Left renal cortex interstitium (tissue), 4 donors: ENCODE data around the gene FOXK2. TPM values are rescaled to one million over a fixed set of nuclear protein-coding genes. Genes with fewer than 3 reads are reported as not detected.
"Not testable (repeated sequence)": the region's sequence is repeated elsewhere in the genome, so short reads cannot be mapped to it uniquely, and the experiment has no call there.

Experiments
- DNase-seq, 4 donors: peaks; one replicate each; pipeline ENCODE4 v3.0.0-alpha.2; 2013; ENCODE audit warnings: low read depth in 4 of 4, low spot score in 2 of 4, missing footprints in 1 of 4
- polyA plus RNA-seq, 4 donors: library from polyadenylated mRNA; unstranded; fragments of 120-200 nt; gene quantifications; one replicate each; pipeline ENCODE4 v1.2.1, GENCODE V29; 2013; ENCODE audit not compliant: insufficient read length in 4 of 4

The FOXK2 gene
- polyA plus RNA-seq, 4 donors = 34.7 to 48.6 (median 42.8) TPM

GRCh38 chr17:82494236-82495055, 25.1 kb upstream of the FOXK2 start:
- peak; percentile 47 to 76 (median 66) for DNase-seq

- DNase-seq = no peak
Observed at GRCh38 chr17:82495844-82496528, 23.5 kb upstream of the FOXK2 start.

- DNase-seq = peak; percentile 58 to 91 (median 82)
Observed at GRCh38 chr17:82496529-82497434, 22.8 kb upstream of the FOXK2 start.

GRCh38 chr17:82497483-82498405, 21.8 kb upstream of the FOXK2 start:
- peak in 3 of 4 donors; percentile 25 to 48 (median 28) for DNase-seq

- DNase-seq = no peak
Observed at GRCh38 chr17:82502207-82502606, 17.3 kb upstream of the FOXK2 start.

GRCh38 chr17:82503094-82503727, 16.3 kb upstream of the FOXK2 start:
- DNase-seq = no peak

- no peak for DNase-seq
Observed at GRCh38 chr17:82503728-82504308, 15.7 kb upstream of the FOXK2 start.

- no peak for DNase-seq
Observed at GRCh38 chr17:82505296-82505695, 14.2 kb upstream of the FOXK2 start.

GRCh38 chr17:82506402-82506801, 13.1 kb upstream of the FOXK2 start:
- not testable (repeated sequence) for DNase-seq

GRCh38 chr17:82507631-82508175, 11.8 kb upstream of the FOXK2 start:
- no peak for DNase-seq

GRCh38 chr17:82511642-82512041, 7.9 kb upstream of the FOXK2 start:
- not testable (repeated sequence) for DNase-seq

- DNase-seq = not testable (repeated sequence)
Observed at GRCh38 chr17:82513864-82514263, 5.7 kb upstream of the FOXK2 start.

GRCh38 chr17:82517230-82517865, 2.2 kb upstream of the FOXK2 start:
- no peak for DNase-seq

GRCh38 chr17:82519971-82520903, 705 bp downstream of the FOXK2 start:
- DNase-seq = no peak

- DNase-seq = no peak
Observed at GRCh38 chr17:82524540-82524939, 5.0 kb downstream of the FOXK2 start.

GRCh38 chr17:82525712-82526111, 6.2 kb downstream of the FOXK2 start:
- no peak for DNase-seq

GRCh38 chr17:82527898-82528297, 8.4 kb downstream of the FOXK2 start:
- no peak for DNase-seq
